SK-N-SH (cell line): Measurements from ENCODE around the gene FAM222A. TPM values are rescaled to one million over a fixed set of nuclear protein-coding genes. Genes with fewer than 3 reads are reported as not detected.

Source experiments
- CTCF ChIA-PET: fragments of 300-600, 350-600 bp; formaldehyde crosslinking; extraction: SDS; loops from one replicate; lab custom pipeline; 2021; lab: Yijun Ruan, JAX
- POLR2A ChIA-PET: fragments of 350-600 bp; sonication (Branson Sonifier 250); formaldehyde crosslinking; extraction: SDS; loops from one replicate; lab custom pipeline; 2020; ENCODE audit warnings: antibody characterized with exemption, inconsistent platforms; lab: Yijun Ruan, JAX
- DNase-seq: peaks from one replicate; pipeline ENCODE4 v3.0.0; 2012
- H2AFZ ChIP-seq: fragments of 200-600 bp; sonication (generic); 2 replicates; pipeline ENCODE4 v1.8.1; 2016; ENCODE audit warnings: antibody characterized with exemption, mild to moderate bottlenecking, low read depth
- H3F3A ChIP-seq: fragments of 200-600 bp; sonication (generic); replicated peaks from 2 replicates; pipeline ENCODE3; 2016; ENCODE audit warnings: antibody characterized with exemption, mild to moderate bottlenecking; ENCODE audit not compliant: insufficient read depth
- H3K27ac ChIP-seq, 2 experiments: fragments of 200-500 bp in 1 of 2; fragments of 200-600 bp in 1 of 2; sonication (Bioruptor generic) in 1 of 2; sonication (generic), shearing (Covaris generic) in 1 of 2; 2 replicates each; pipeline versions ENCODE4 v1.5.1 to v1.6.1; 2014 to 2016; ENCODE audit warnings: low read depth in 2 of 2, inconsistent platforms in 1 of 2, low read length in 1 of 2, mild to moderate bottlenecking in 1 of 2, mixed read lengths in 1 of 2
- H3K27me3 ChIP-seq: fragments of 200-600 bp; sonication (generic), shearing (Covaris generic); 2 replicates; pipeline ENCODE4 v1.6.1; 2016; ENCODE audit warnings: mixed run types; ENCODE audit not compliant: insufficient read depth
- H3K36me3 ChIP-seq, 2 experiments: fragments of 200-500 bp in 1 of 2; fragments of 200-600 bp in 1 of 2; sonication (Bioruptor generic) in 1 of 2; sonication (generic) in 1 of 2; replicated peaks in 1 of 2; 2 replicates each; pipeline versions ENCODE3 to v1.5.1; 2014 to 2016; ENCODE audit warnings: low read length in 1 of 2, mild to moderate bottlenecking in 1 of 2; ENCODE audit not compliant: insufficient read depth in 2 of 2, control insufficient read depth in 1 of 2
- H3K4me1 ChIP-seq, 2 experiments: fragments of 200-500 bp in 1 of 2; fragments of 200-600 bp in 1 of 2; sonication (Bioruptor generic) in 1 of 2; sonication (generic), shearing (Covaris generic) in 1 of 2; 2 replicates each; pipeline versions ENCODE4 v1.5.1 to v1.6.1; 2014 to 2016; ENCODE audit warnings: low read depth in 1 of 2, low read length in 1 of 2, mixed run types in 1 of 2; ENCODE audit not compliant: insufficient read depth in 2 of 2, control insufficient read depth in 1 of 2
- H3K4me2 ChIP-seq: fragments of 200-600 bp; sonication (generic), shearing (Covaris generic); 2 replicates; pipeline ENCODE4 v1.6.1; 2017; ENCODE audit warnings: mixed run types
- H3K4me3 ChIP-seq, 2 experiments: fragments of 200-500 bp in 1 of 2; fragments of 200-600 bp in 1 of 2; sonication (Bioruptor generic) in 1 of 2; sonication (generic), shearing (Covaris generic) in 1 of 2; 2 replicates each; pipeline versions ENCODE4 v1.5.1 to v1.8.1; 2014 to 2016; ENCODE audit warnings: low read depth in 2 of 2, inconsistent platforms in 1 of 2, low read length in 1 of 2, mild to moderate bottlenecking in 1 of 2, mixed read lengths in 1 of 2, moderate library complexity in 1 of 2
- H3K79me2 ChIP-seq: fragments of 200-600 bp; sonication (generic); 2 replicates; pipeline ENCODE4 v1.8.1; 2017; ENCODE audit warnings: mild to moderate bottlenecking; ENCODE audit not compliant: insufficient read depth
- H3K9ac ChIP-seq: fragments of 200-600 bp; sonication (generic); 2 replicates; pipeline ENCODE4 v1.6.1; 2017; ENCODE audit warnings: mixed run types
- H3K9me2 ChIP-seq: fragments of 200-600 bp; sonication (generic); 2 replicates; pipeline ENCODE4 v1.6.1; 2017; ENCODE audit warnings: mixed run types
- H3K9me3 ChIP-seq: fragments of 200-600 bp; sonication (generic); 2 replicates; pipeline ENCODE4 v1.6.1; 2017; ENCODE audit warnings: mixed run types, mild to moderate bottlenecking, moderate library complexity
- H4K20me1 ChIP-seq: fragments of 200-600 bp; sonication (generic); 2 replicates; pipeline ENCODE4 v1.6.1; 2017; ENCODE audit warnings: mild to moderate bottlenecking, mixed run types; ENCODE audit not compliant: insufficient read depth
- EP300 ChIP-seq, 2 experiments: IDR thresholded peaks; 2 replicates each; pipeline versions ENCODE4 v1.4.0 to v1.6.1; 2012; ENCODE audit warnings: borderline replicate concordance in 1 of 2, low read depth in 1 of 2, low read length in 1 of 2
- EZH2phosphoT487 ChIP-seq: fragments of 200-600 bp; sonication (generic); IDR thresholded peaks from 2 replicates; pipeline ENCODE4 v1.6.1; 2017; ENCODE audit warnings: low read depth, mixed run types, mild to moderate bottlenecking, antibody characterized with exemption, moderate library complexity, borderline replicate concordance
- FOSL2 ChIP-seq: IDR thresholded peaks from 2 replicates; pipeline ENCODE4 v1.4.0; 2012; ENCODE audit warnings: low read depth, mild to moderate bottlenecking, moderate library complexity, borderline replicate concordance
- IRF3 ChIP-seq: fragments of 150-350 bp; IDR thresholded peaks from 2 replicates; pipeline ENCODE4 v1.6.1; 2016; ENCODE audit warnings: mild to moderate bottlenecking, low read depth, low read length
- REST ChIP-seq: IDR thresholded peaks from 2 replicates; pipeline ENCODE4 v1.6.1; 2012; ENCODE audit warnings: mild to moderate bottlenecking, low read depth, low read length, moderate library complexity
- RXRA ChIP-seq: IDR thresholded peaks from 2 replicates; pipeline ENCODE4 v1.4.0; 2012; ENCODE audit warnings: low read depth, mild to moderate bottlenecking, borderline replicate concordance
- WGBS: methylation state at CpG from one replicate; pipeline ENCODE4 v1.1.6; 2017; ENCODE audit warnings: low lambda C conversion rate; 5-methylcytosine and 5-hydroxymethylcytosine counted together
- polyA plus RNA-seq, 3 experiments: library from polyadenylated mRNA; depleted of rRNA; stranded (reverse); fragments of >200 nt; gene quantifications; 2 replicates each; pipeline ENCODE4 v1.2.3, GENCODE V29; 2012

FAM222A gene
- polyA plus RNA-seq, 1 of the 3 experiments (the other 2 are of a cell fraction), result 1.6 TPM

GRCh38 chr12:109686523-109686922 is 27.1 kb upstream of the FAM222A start (continued):
- TF ChIP-seq REST, result no peak
- no peak for TF ChIP-seq EZH2phosphoT487
- TF ChIP-seq RXRA, result no peak

GRCh38 chr12:109687250-109687649 is 26.4 kb upstream of the FAM222A start:
- WGBS, result 58% methylated on average over 5 of the region's 6 CpGs
- Histone ChIP-seq H3K36me3 (no peaks in the 10 kb centered on the region), H3K9ac (no peak overlapping the region), H3K4me3 (no peak overlapping the region), H3K9me3 (no peaks in the 10 kb centered on the region), H3K27me3 (no peaks in the 10 kb centered on the region), H3K79me2 (no peaks in the 10 kb centered on the region), H3K4me1 (no peaks in the 10 kb centered on the region), H2AFZ (no peak overlapping the region), H4K20me1 (no peaks in the 10 kb centered on the region), H3F3A (no peaks in the 10 kb centered on the region)
- DNase-seq, result no peak
- POLR2A ChIA-PET, result no interaction called here
- TF ChIP-seq REST, result no peak
- no peak for TF ChIP-seq FOSL2
- no peak for TF ChIP-seq IRF3
- no peak for TF ChIP-seq RXRA
- no peak for TF ChIP-seq EP300 (IDR thresholded peaks at IDR 0.05; ENCODE audit: borderline replicate concordance in 1 of 2, low read depth in 1 of 2, low read length in 1 of 2)
- TF ChIP-seq, all 33 proteins: peak for 0
- CTCF ChIA-PET, result interaction anchor here (1.8 kb wide), 1 partner anchor 90 kb away, joined by 7 read pairs; no protein-coding TSS in a partner anchor
- Histone ChIP-seq H3K9me2 (no peaks in the 10 kb centered on the region), H3K27ac (no peak overlapping the region), H3K4me2 (no peak overlapping the region)
